ENCODE data around the gene REN.

DNA sequence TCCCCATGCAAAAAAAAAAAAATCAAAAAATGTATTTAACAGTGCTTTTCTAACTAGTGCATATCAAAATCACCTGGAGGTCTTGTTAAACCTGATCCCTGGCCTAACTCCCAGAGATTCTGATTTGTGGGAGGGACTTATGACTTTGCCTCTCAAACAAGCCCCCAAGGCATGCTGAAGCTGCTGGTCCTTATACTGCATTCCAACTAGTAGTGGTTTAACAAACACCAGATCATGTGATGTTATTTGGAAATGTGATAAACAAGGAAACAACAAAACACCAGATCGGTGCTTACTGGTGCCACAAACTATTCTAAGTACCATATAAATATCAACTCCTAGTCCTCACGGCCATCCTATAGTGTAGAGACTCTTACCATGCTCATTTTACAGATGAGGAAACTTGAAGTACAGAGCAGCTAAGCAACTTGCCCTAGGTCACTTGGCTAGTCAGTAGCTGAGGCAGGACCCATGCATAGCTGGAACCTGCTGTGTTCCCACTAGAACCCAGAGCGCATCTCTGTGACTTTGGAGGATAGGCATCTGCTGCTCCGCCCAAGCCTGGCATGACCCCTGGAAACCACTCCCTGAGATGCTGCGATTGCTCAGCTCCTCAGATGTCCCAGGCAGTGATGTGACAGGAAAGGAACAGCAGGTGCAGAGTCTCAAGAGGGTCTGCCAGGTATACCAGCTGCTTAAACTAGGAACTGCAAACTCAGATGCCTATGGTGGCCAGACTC is 55.1 kb downstream of the REN start:
- TF ChIP-seq, protein P1, sequence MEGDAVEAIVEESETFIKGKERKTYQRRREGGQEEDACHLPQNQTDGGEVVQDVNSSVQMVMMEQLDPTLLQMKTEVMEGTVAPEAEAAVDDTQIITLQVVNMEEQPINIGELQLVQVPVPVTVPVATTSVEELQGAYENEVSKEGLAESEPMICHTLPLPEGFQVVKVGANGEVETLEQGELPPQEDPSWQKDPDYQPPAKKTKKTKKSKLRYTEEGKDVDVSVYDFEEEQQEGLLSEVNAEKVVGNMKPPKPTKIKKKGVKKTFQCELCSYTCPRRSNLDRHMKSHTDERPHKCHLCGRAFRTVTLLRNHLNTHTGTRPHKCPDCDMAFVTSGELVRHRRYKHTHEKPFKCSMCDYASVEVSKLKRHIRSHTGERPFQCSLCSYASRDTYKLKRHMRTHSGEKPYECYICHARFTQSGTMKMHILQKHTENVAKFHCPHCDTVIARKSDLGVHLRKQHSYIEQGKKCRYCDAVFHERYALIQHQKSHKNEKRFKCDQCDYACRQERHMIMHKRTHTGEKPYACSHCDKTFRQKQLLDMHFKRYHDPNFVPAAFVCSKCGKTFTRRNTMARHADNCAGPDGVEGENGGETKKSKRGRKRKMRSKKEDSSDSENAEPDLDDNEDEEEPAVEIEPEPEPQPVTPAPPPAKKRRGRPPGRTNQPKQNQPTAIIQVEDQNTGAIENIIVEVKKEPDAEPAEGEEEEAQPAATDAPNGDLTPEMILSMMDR (IDR thresholded peaks at IDR 0.05; ENCODE audit: low read depth, low read length, missing input control): no peak
- TF ChIP-seq, protein P2, sequence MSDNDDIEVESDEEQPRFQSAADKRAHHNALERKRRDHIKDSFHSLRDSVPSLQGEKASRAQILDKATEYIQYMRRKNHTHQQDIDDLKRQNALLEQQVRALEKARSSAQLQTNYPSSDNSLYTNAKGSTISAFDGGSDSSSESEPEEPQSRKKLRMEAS (IDR thresholded peaks at IDR 0.05): no peak
- no peak for TF ChIP-seq EGR1 (IDR thresholded peaks at IDR 0.05; ENCODE audit: low read depth in 2 of 2)
- TF ChIP-seq, protein P3, sequence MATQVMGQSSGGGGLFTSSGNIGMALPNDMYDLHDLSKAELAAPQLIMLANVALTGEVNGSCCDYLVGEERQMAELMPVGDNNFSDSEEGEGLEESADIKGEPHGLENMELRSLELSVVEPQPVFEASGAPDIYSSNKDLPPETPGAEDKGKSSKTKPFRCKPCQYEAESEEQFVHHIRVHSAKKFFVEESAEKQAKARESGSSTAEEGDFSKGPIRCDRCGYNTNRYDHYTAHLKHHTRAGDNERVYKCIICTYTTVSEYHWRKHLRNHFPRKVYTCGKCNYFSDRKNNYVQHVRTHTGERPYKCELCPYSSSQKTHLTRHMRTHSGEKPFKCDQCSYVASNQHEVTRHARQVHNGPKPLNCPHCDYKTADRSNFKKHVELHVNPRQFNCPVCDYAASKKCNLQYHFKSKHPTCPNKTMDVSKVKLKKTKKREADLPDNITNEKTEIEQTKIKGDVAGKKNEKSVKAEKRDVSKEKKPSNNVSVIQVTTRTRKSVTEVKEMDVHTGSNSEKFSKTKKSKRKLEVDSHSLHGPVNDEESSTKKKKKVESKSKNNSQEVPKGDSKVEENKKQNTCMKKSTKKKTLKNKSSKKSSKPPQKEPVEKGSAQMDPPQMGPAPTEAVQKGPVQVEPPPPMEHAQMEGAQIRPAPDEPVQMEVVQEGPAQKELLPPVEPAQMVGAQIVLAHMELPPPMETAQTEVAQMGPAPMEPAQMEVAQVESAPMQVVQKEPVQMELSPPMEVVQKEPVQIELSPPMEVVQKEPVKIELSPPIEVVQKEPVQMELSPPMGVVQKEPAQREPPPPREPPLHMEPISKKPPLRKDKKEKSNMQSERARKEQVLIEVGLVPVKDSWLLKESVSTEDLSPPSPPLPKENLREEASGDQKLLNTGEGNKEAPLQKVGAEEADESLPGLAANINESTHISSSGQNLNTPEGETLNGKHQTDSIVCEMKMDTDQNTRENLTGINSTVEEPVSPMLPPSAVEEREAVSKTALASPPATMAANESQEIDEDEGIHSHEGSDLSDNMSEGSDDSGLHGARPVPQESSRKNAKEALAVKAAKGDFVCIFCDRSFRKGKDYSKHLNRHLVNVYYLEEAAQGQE (IDR thresholded peaks at IDR 0.05): no peak
- TF ChIP-seq, protein P4, sequence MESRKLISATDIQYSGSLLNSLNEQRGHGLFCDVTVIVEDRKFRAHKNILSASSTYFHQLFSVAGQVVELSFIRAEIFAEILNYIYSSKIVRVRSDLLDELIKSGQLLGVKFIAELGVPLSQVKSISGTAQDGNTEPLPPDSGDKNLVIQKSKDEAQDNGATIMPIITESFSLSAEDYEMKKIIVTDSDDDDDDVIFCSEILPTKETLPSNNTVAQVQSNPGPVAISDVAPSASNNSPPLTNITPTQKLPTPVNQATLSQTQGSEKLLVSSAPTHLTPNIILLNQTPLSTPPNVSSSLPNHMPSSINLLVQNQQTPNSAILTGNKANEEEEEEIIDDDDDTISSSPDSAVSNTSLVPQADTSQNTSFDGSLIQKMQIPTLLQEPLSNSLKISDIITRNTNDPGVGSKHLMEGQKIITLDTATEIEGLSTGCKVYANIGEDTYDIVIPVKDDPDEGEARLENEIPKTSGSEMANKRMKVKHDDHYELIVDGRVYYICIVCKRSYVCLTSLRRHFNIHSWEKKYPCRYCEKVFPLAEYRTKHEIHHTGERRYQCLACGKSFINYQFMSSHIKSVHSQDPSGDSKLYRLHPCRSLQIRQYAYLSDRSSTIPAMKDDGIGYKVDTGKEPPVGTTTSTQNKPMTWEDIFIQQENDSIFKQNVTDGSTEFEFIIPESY (IDR thresholded peaks at IDR 0.05): no peak
- no peak for TF ChIP-seq FOXA1 (IDR thresholded peaks at IDR 0.05)
- TF ChIP-seq, protein P5, sequence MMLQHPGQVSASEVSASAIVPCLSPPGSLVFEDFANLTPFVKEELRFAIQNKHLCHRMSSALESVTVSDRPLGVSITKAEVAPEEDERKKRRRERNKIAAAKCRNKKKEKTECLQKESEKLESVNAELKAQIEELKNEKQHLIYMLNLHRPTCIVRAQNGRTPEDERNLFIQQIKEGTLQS (IDR thresholded peaks at IDR 0.05): no peak
- no peak for TF ChIP-seq RAD21 (IDR thresholded peaks at IDR 0.05)
- TF ChIP-seq HNF4A (conservative IDR thresholded peaks at IDR 0.05): no peak
- TF ChIP-seq YY1 (IDR thresholded peaks at IDR 0.05): no peak
- TF ChIP-seq TAF1 (conservative IDR thresholded peaks at IDR 0.05): no peak
- TF ChIP-seq JUND (IDR thresholded peaks at IDR 0.05): no peak

Data from liver (tissue), 3 donors.